ENCODE data around the gene KRTAP10-4.

Gene KRTAP10-4

GRCh38 chr21:44617071-44617501 is 43.6 kb downstream of the KRTAP10-4 start:
- no peak for DNase-seq (ENCODE audit: low spot score)

DNA sequence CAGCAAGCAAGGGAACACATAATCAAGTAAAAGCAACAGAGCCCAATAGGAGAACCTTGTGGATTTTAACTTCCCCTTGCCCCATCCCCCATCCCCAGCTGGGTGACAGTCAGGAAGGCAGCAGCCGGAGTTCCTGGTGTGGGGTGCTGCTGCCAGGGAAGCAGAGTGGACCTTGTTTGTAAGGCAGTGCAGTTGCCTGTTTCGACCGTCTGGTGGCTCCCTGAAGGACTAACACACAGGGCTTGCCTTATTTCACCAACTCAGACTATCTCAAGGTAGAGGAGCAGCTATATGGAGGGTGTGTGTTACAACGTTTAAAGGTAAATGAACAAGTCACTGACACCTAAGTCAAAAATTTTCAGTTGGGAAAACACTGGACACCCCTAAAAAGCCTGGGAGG is 45.0 kb downstream of the KRTAP10-4 start:
- DNase-seq (ENCODE audit: low spot score): no peak

DNA sequence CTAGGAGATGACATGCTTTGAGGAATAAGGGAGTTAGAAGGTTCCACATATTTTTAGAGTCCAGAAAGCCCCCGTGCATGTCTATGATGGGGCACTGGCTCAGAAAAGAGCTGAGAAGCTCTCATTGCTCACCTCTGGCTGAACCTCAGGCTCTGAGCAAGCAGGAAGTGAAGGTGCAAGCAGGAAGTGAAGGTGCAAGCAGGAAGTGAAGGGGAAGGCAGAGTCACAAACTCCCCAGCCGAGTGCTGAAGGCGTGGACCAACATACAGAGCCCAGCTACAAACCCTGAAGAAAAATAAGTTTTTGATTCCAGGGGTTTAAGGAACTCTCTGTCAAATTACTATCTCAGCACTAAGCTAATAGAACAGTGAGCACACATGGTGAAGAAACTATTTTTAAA is 45.4 kb downstream of the KRTAP10-4 start:
- no peak for DNase-seq (ENCODE audit: low spot score)

GRCh38 chr21:44619886-44620285 is 46.4 kb downstream of the KRTAP10-4 start:
- DNase-seq (ENCODE audit: low spot score): no peak

DNA sequence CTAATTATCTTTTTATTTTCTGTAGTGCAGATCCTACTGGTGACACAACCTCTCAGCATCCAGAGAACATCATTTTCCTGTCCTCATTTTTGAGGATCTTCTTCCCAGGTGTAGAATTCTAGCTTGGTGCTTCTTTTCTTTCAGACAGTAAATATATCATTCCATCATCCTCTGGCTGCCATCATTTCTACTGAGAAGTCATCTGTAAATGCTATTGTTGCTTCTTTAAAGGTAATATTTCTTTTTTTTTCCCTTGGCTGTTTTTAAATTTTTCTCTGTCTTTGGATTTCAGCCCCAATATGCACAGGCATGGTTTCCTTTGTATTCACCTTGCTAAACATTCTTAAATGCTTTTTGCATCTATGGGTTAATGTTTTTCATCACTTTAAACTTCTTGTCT is 50.0 kb downstream of the KRTAP10-4 start:
- DNase-seq (ENCODE audit: low spot score): no peak
